ENCODE results near the gene DGKD.

DGKD gene

GRCh38 chr2:233459426-233459825 is 105.1 kb downstream of the DGKD start:
- TF ChIP-seq, protein P1, sequence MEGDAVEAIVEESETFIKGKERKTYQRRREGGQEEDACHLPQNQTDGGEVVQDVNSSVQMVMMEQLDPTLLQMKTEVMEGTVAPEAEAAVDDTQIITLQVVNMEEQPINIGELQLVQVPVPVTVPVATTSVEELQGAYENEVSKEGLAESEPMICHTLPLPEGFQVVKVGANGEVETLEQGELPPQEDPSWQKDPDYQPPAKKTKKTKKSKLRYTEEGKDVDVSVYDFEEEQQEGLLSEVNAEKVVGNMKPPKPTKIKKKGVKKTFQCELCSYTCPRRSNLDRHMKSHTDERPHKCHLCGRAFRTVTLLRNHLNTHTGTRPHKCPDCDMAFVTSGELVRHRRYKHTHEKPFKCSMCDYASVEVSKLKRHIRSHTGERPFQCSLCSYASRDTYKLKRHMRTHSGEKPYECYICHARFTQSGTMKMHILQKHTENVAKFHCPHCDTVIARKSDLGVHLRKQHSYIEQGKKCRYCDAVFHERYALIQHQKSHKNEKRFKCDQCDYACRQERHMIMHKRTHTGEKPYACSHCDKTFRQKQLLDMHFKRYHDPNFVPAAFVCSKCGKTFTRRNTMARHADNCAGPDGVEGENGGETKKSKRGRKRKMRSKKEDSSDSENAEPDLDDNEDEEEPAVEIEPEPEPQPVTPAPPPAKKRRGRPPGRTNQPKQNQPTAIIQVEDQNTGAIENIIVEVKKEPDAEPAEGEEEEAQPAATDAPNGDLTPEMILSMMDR (IDR thresholded peaks at IDR 0.05; ENCODE audit: insufficient read depth, low read depth, low read length, missing control alignments) = no peak
- no peak for DNase-seq (ENCODE audit: low read depth)

DNA sequence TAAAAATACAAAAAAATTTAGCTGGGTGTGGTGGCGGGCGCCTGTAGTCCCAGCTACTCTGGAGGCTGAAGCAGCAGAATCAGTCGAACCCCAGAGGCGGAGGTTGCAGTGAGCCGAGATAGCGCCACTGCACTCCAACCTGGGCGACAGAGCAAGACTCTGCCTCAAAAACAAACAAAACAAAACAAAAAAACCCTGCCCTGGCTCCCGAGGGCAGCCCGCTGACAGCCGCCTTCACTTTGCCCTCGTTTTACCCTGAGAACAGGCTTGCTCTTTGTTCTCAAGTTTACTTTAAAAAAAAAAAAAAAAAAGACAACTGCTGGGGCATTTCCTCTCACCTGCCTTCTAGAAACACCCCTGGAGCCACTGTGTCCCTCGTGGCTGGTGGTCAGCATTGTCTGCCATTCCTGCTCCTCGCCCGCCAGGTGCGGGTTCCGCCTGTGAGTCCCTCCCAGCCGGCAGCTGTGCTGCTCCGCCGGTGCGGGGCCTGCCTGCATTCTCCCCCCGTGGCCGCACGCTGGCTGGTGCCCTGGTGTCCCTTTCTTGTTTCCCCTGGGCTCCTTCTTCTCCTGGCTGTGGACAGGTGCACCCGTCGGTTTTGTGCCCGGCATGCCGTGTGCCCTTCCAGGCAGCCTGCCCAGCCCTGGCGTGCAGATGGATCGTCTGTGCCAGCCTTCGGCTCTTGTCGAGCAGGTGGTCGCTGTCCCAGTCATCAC is 106.6 kb downstream of the DGKD start:
- DNase-seq (ENCODE audit: low read depth) = no peak
- no peak overlapping the region for H3K4me3 ChIP-seq (ENCODE audit: low read depth, low read length)
- TF ChIP-seq, protein P1 (IDR thresholded peaks at IDR 0.05; ENCODE audit: insufficient read depth, low read depth, low read length, missing control alignments) = no peak

More at GRCh38 chr2:233459426-233459825, 105.1 kb downstream of the DGKD start:
- no peak overlapping the region for H3K4me3 ChIP-seq (ENCODE audit: low read depth, low read length)

DNA sequence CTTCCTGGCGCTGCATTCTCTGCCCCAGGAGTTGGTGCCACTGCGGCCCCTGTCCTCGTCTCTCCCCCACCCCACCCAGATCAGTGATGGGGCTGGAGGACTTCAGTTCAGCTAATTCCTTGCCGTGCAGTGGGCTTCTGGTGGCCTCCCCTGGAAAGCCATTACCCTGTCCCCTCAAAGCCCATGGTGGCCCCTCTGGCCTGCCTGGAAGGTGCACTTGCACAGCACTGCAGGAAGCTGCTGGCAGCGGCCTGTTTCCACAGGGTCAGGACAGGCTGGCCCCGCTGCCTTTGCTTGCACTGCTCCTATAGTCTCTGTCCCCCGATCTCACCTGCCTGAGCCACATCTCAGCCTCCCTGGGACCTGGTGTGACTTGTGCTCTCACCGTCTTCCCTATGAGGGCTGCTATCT is 107.2 kb downstream of the DGKD start:
- DNase-seq (ENCODE audit: low read depth) = no peak
- no peak overlapping the region for H3K4me3 ChIP-seq (ENCODE audit: low read depth, low read length)
- TF ChIP-seq, protein P1 (IDR thresholded peaks at IDR 0.05; ENCODE audit: insufficient read depth, low read depth, low read length, missing control alignments) = no peak

- no peak for DNase-seq (ENCODE audit: low read depth)
- TF ChIP-seq, protein P1 (IDR thresholded peaks at IDR 0.05; ENCODE audit: insufficient read depth, low read depth, low read length, missing control alignments) = no peak
- H3K4me3 ChIP-seq (ENCODE audit: low read depth, low read length) = no peak overlapping the region
These were observed 108.0 kb downstream of the DGKD start for GRCh38 chr2:233462202-233462785.

DNA sequence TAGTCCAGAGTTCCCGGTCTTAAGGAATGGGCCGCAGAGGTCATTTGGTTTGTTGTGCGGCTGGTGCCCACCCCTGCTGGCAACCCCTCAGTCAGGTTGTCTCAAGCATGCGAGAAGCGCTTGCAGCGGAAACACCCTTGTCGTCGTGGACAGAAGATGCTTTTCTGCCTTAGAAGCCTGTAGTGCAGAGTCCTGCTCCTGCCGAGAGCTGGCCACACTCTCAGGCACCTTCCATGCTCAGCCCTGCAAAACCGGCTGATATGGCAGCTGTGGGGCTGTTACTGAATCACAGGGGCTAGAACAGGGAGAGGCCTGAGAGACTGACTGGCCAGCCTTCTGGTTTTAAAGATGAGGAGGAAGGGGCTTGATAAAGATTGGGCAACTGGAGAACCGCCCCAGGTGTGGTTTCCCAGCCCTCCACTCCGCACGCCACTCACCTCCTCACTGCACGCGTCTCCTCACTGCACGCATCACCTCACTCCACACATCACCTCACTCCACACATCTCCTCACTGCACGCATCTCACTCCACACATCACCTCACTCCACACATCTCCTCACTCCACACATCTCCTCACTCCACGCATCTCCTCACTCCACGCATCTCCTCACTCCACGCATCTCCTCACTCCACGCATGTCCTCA is 108.7 kb downstream of the DGKD start:
- no peak for DNase-seq (ENCODE audit: low read depth)
- TF ChIP-seq, protein P1 (IDR thresholded peaks at IDR 0.05; ENCODE audit: insufficient read depth, low read depth, low read length, missing control alignments) = no peak

GRCh38 chr2:233463586-233463985 is 109.3 kb downstream of the DGKD start:
- H3K4me3 ChIP-seq (ENCODE audit: low read depth, low read length) = no peak overlapping the region
- TF ChIP-seq, protein P1 (IDR thresholded peaks at IDR 0.05; ENCODE audit: insufficient read depth, low read depth, low read length, missing control alignments) = no peak
- no peak for DNase-seq (ENCODE audit: low read depth)

More for the DNA sequence above, 108.7 kb downstream of the DGKD start:
- H3K4me3 ChIP-seq (ENCODE audit: low read depth, low read length) = no peak overlapping the region
